ENCODE results near the gene SLC35D1. TPM values are rescaled to one million over a fixed set of nuclear protein-coding genes. Genes with fewer than 3 reads are reported as not detected.
"Not testable (repeated sequence)": the region's sequence is repeated elsewhere in the genome, so short reads cannot be mapped to it uniquely, and the experiment has no call there.

Gene SLC35D1
- total RNA-seq: 10.1 and 11.0 TPM in 2 replicates
- polyA plus RNA-seq (2012): 4.6 TPM

GRCh38 chr1:67053785-67054772 lies at the start of gene SLC35D1:
Gene SLC35D1, minus strand, starts transcription at chr1:67054148. Its CDS starts 135 bp downstream, at chr1:67054013.
- DNase-seq (ENCODE audit: low read depth): peak; percentile 81

GRCh38 chr1:67103548-67103947 lies 49.6 kb upstream of the SLC35D1 start:
- no peak for DNase-seq (ENCODE audit: low read depth)

- DNase-seq (ENCODE audit: low read depth): no peak
Measured at GRCh38 chr1:67100833-67101232, 46.9 kb upstream of the SLC35D1 start.

GRCh38 chr1:67097305-67097704 lies 43.4 kb upstream of the SLC35D1 start:
- peak; percentile 36 for DNase-seq (ENCODE audit: low read depth)

- no peak for DNase-seq (ENCODE audit: low read depth)
Measured at GRCh38 chr1:67094191-67094590, 40.2 kb upstream of the SLC35D1 start.

GRCh38 chr1:67089685-67090208 lies 35.8 kb upstream of the SLC35D1 start:
- no peak for DNase-seq (ENCODE audit: low read depth)

- DNase-seq (ENCODE audit: low read depth): no peak
Measured at GRCh38 chr1:67088440-67088839, 34.5 kb upstream of the SLC35D1 start.

GRCh38 chr1:67085326-67085725 lies 31.4 kb upstream of the SLC35D1 start:
- DNase-seq (ENCODE audit: low read depth): no peak

GRCh38 chr1:67084765-67085318 lies 30.9 kb upstream of the SLC35D1 start:
- DNase-seq (ENCODE audit: low read depth): no peak

GRCh38 chr1:67078291-67078690 lies 24.3 kb upstream of the SLC35D1 start:
- DNase-seq (ENCODE audit: low read depth): peak; percentile 56

- DNase-seq (ENCODE audit: low read depth): no peak
Measured at GRCh38 chr1:67077593-67077992, 23.6 kb upstream of the SLC35D1 start.

- no peak for DNase-seq (ENCODE audit: low read depth)
Measured at GRCh38 chr1:67072749-67073148, 18.8 kb upstream of the SLC35D1 start.

GRCh38 chr1:67067655-67068054 lies 13.7 kb upstream of the SLC35D1 start:
- DNase-seq (ENCODE audit: low read depth): not testable (repeated sequence)

GRCh38 chr1:67062412-67062811 lies 8.5 kb upstream of the SLC35D1 start:
- DNase-seq (ENCODE audit: low read depth): no peak

GRCh38 chr1:67061266-67061665 lies 7.3 kb upstream of the SLC35D1 start:
- DNase-seq (ENCODE audit: low read depth): no peak

GRCh38 chr1:67060811-67061218 lies 6.9 kb upstream of the SLC35D1 start:
- peak; percentile 95 for DNase-seq (ENCODE audit: low read depth)

GRCh38 chr1:67059346-67059745 lies 5.4 kb upstream of the SLC35D1 start:
- DNase-seq (ENCODE audit: low read depth): no peak

GRCh38 chr1:67058761-67059160 lies 4.8 kb upstream of the SLC35D1 start:
- no peak for DNase-seq (ENCODE audit: low read depth)

GRCh38 chr1:67058242-67058641 lies 4.3 kb upstream of the SLC35D1 start:
- no peak for DNase-seq (ENCODE audit: low read depth)

- DNase-seq (ENCODE audit: low read depth): no peak
Measured at GRCh38 chr1:67053535-67053784, 488 bp downstream of the SLC35D1 start.

- DNase-seq (ENCODE audit: low read depth): peak; percentile 42
Measured at GRCh38 chr1:67052741-67053534, 1.0 kb downstream of the SLC35D1 start.

- no peak for DNase-seq (ENCODE audit: low read depth)
Measured at GRCh38 chr1:67051196-67051595, 2.8 kb downstream of the SLC35D1 start.

All from myocyte (in vitro differentiated cells).